ENCODE results near the gene DLGAP4.
A peak's percentile ranks its signal among the peaks of the same experiment; 100 is the strongest.

Gene DLGAP4

DNA sequence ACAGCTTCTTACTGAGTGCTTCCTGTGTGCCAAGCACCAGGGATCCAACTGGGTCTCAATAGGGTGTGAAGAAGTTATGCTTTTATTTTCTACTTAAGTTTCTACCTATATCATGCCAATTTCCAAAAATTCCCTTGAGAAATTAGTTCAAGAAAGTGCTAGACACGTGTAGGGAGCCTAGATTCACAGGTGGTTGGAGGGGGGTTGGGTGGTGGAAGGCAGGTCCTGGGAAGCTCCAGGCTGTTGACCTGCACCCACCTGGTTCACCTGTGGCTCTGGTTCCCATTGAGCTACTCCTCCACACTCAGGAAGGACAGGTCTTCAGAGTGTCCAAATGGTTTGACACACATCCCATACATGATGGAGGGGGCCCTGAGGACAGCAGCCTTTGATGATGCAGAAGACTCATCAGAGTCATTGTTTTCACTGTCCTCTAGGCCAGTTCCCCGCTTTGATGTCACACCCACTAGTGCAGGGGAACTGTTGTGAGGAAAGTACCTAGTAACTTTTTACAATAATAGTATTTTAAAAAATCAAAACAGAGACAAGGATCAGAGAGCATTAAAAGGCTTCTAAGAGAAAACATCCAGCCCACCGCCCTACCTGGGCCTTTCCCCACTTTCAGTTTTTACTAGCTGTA, 195.3 kb downstream of the DLGAP4 start:
- DNase-seq (ENCODE audit: low read depth, low spot score) = no peak
- TF ChIP-seq, protein P1, sequence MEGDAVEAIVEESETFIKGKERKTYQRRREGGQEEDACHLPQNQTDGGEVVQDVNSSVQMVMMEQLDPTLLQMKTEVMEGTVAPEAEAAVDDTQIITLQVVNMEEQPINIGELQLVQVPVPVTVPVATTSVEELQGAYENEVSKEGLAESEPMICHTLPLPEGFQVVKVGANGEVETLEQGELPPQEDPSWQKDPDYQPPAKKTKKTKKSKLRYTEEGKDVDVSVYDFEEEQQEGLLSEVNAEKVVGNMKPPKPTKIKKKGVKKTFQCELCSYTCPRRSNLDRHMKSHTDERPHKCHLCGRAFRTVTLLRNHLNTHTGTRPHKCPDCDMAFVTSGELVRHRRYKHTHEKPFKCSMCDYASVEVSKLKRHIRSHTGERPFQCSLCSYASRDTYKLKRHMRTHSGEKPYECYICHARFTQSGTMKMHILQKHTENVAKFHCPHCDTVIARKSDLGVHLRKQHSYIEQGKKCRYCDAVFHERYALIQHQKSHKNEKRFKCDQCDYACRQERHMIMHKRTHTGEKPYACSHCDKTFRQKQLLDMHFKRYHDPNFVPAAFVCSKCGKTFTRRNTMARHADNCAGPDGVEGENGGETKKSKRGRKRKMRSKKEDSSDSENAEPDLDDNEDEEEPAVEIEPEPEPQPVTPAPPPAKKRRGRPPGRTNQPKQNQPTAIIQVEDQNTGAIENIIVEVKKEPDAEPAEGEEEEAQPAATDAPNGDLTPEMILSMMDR (IDR thresholded peaks at IDR 0.05; ENCODE audit: low read depth, low read length) = no peak
- in situ Hi-C loops (cut with HindIII; ENCODE audit: low sequenced_read_pairs) = no loop called here
- no peak overlapping the region for H3K4me3 ChIP-seq (ENCODE audit: low read depth, low read length)

DNA sequence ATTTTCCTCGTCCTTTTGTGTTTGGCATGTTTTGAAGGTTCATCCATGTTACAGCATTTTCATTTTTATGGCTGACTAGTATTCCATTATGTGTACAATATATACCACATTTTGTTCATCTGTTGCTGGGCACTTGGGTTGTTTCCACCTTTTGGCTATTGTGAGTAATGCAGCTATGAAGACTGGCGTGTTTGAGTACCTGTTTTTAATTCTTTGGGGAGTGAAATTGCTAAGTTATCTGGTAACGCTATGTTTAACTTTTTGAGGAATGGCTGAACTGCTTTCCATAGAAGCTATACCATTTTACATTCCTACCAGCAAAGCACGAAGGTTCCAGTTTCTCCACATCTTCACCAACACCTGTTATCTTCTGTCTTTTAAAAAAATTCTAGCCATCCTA, 198.2 kb downstream of the DLGAP4 start:
- in situ Hi-C loops (cut with HindIII; ENCODE audit: low sequenced_read_pairs) = no loop called here
- no peak for DNase-seq (ENCODE audit: low read depth, low spot score)
- no peak overlapping the region for H3K4me3 ChIP-seq (ENCODE audit: low read depth, low read length)
- TF ChIP-seq, protein P1 (IDR thresholded peaks at IDR 0.05; ENCODE audit: low read depth, low read length) = peak; percentile 14

DNA sequence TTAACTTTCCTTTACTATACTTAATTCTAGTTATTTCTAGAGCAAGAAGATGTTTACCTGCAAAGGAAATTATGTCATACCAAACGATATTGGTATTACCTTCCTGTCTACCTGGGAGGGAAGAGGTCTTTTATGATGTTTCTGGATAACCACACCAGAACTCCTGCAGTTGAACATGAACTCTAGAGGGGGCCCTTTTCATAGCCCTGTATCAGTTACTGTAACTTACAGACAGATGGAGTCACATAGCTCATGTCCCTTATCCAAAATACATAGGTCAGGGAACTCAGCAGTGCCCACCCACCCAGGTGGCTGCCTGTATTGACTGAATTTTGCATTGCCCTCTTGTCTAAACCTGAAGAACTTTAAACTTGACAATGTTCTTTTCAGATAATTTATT, 200.1 kb downstream of the DLGAP4 start:
- in situ Hi-C loops (cut with HindIII; ENCODE audit: low sequenced_read_pairs) = no loop called here
- DNase-seq (ENCODE audit: low read depth, low spot score) = no peak
- TF ChIP-seq, protein P1 (IDR thresholded peaks at IDR 0.05; ENCODE audit: low read depth, low read length) = peak; percentile 48

DNA sequence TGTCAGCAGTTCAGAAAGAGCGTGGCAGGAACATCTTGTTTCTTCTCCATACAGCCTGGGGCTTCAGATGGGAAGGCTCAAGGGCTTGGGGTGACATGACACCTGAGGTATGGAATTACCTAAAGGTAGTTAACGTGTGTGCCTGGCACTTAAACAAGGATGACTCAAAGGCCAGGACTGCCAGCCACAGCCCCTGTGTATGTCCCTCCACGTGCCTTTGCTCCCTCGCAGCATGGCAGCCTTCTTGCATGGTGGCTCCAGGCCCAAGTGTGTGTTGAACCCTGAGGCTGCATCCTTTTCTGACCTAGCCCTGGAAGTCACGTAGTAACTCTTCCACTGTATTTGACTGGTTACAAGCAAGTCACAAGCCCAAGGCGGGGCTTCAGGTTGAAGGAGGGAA, 201.6 kb downstream of the DLGAP4 start:
- no peak for DNase-seq (ENCODE audit: low read depth, low spot score)
- TF ChIP-seq, protein P1 (IDR thresholded peaks at IDR 0.05; ENCODE audit: low read depth, low read length) = no peak
- no peak overlapping the region for H3K4me3 ChIP-seq (ENCODE audit: low read depth, low read length)
- in situ Hi-C loops (cut with HindIII; ENCODE audit: low sequenced_read_pairs) = no loop called here

More for the DNA sequence above, 200.1 kb downstream of the DLGAP4 start:
- no peak overlapping the region for H3K4me3 ChIP-seq (ENCODE audit: low read depth, low read length)

DNA sequence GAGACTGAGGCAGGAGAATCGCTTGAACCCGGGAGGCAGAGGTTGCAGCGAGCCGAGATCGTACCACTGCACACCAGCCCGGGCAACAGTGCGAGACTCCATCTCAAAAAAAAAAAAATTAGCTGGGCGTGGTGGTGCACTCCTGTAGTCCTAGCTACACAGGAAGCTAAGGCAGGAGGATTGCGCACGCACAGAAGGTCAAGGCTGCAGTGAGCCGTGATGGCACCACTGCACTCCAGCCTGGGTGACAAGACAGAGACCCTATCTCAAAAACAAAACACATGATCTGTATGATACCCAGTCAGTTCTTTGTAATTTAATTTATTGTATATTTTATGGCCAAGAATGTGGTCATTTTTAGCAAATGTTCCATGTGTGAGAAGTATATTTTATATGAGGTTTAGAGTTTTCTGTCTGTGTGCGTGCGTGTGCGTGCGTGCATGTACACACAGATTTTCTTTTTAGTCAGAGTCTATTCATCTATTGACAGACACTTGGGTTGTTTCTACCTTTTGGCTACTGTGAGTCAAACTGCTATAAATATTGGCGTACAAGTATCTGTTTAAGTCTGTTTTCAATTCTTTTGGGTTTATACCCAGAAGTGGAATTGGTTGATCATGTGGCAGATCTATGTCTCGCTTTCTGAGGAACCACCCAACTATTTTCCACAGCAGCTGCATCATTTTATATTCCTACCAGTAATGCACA, 213.0 kb downstream of the DLGAP4 start:
- H3K4me3 ChIP-seq (ENCODE audit: low read depth, low read length) = no peak overlapping the region
- TF ChIP-seq, protein P1 (IDR thresholded peaks at IDR 0.05; ENCODE audit: low read depth, low read length) = no peak
- DNase-seq (ENCODE audit: low read depth, low spot score) = no peak
- in situ Hi-C loops (cut with HindIII; ENCODE audit: low sequenced_read_pairs) = no loop called here

DNA sequence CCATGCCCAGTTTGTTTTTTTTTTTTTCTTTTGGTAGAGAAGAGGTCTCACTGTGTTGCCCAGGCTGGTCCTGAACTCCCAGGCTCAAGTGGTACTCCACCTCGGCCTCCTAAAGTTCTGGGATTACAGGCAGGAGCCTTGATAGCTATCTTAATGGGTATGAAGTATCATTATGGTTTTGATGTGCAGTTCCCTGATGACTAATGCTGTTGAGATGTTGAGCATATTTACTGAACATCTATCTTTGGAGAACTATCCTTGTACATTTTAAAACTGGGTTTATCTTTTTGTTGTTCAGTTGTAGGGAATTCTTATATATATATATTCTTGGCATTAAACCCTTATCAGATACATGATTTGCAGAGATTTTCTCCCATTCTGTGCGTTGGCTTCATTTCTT, 213.8 kb downstream of the DLGAP4 start:
- DNase-seq (ENCODE audit: low read depth, low spot score) = no peak
- TF ChIP-seq, protein P1 (IDR thresholded peaks at IDR 0.05; ENCODE audit: low read depth, low read length) = no peak
- in situ Hi-C loops (cut with HindIII; ENCODE audit: low sequenced_read_pairs) = no loop called here

More for the DNA sequence above, 213.8 kb downstream of the DLGAP4 start:
- no peak overlapping the region for H3K4me3 ChIP-seq (ENCODE audit: low read depth, low read length)

Measured in astrocyte of the spinal cord (primary cell).